Panc1 (cell line): Measurements from ENCODE around the gene SLC37A1. TPM values are rescaled to one million over a fixed set of nuclear protein-coding genes. Genes with fewer than 3 reads are reported as not detected.

Experiments used
- ATAC-seq: fragments of 200-7000 bp; cut with Tn5 transposase; 2 replicates; pipeline ENCODE4 v1.9.1; 2020; ENCODE audit warnings: mild to moderate bottlenecking, moderate library complexity
- BruUV-seq: library from RNA; stranded (reverse); fragments of 400-500 nt; replicated peaks from 2 replicates; lab custom pipeline; 2021; lab: Mats Ljungman, UMichigan
- CTCF ChIA-PET: fragments of 300-600 bp; sonication (Branson Sonifier 250); formaldehyde crosslinking; loops from one replicate; lab custom pipeline; 2022; ENCODE audit warnings: antibody characterized with exemption; lab: Charles Lee
- POLR2A ChIA-PET: fragments of 300-600 bp; sonication (Branson Sonifier 250); formaldehyde crosslinking; loops from one replicate; lab custom pipeline; 2022; ENCODE audit warnings: antibody characterized with exemption; lab: Charles Lee
- DNase-seq: peaks from one replicate; pipeline ENCODE4 v3.0.0-alpha.2; 2010; ENCODE audit warnings: low read depth, low spot score
- H3K27ac ChIP-seq: 2 replicates; pipeline ENCODE4 v1.5.1; 2011; ENCODE audit warnings: mild to moderate bottlenecking, low read length, inconsistent platforms
- H3K27me3 ChIP-seq: fragments of 200-500 bp; sonication (Bioruptor generic); 2 replicates; pipeline ENCODE4 v1.6.0; 2014; ENCODE audit warnings: low read length, inconsistent platforms; ENCODE audit not compliant: control insufficient read depth, insufficient read depth
- H3K36me3 ChIP-seq: fragments of 200-500 bp; sonication (Bioruptor generic); 2 replicates; pipeline ENCODE4 v1.5.1; 2014; ENCODE audit warnings: inconsistent platforms, mild to moderate bottlenecking, low read length, moderate library complexity; ENCODE audit not compliant: control insufficient read depth, insufficient read depth
- H3K4me1 ChIP-seq: 2 replicates; pipeline ENCODE4 v1.5.1; 2011; ENCODE audit warnings: inconsistent platforms, mild to moderate bottlenecking, low read length, moderate library complexity; ENCODE audit not compliant: control insufficient read depth, insufficient read depth
- H3K4me3 ChIP-seq, 2 experiments: 2 replicates each; pipeline ENCODE4 v1.5.1; 2011 to 2012; ENCODE audit warnings: low read depth in 2 of 2, low read length in 2 of 2, mild to moderate bottlenecking in 2 of 2, inconsistent platforms in 1 of 2, moderate library complexity in 1 of 2
- H3K9me3 ChIP-seq: fragments of 200-500 bp; sonication (Bioruptor generic); 2 replicates; pipeline ENCODE4 v1.5.1; 2014; ENCODE audit warnings: low read depth, mild to moderate bottlenecking, inconsistent platforms, low read length, moderate library complexity; ENCODE audit not compliant: control insufficient read depth, insufficient read depth
- CTCF ChIP-seq: fragments of 450-650 bp; IDR thresholded peaks from 2 replicates; pipeline ENCODE4 v1.5.1; 2017; ENCODE audit warnings: mild to moderate bottlenecking
- POLR2AphosphoS5 ChIP-seq: IDR thresholded peaks from 2 replicates; pipeline ENCODE4 v1.6.1; 2012; ENCODE audit warnings: mild to moderate bottlenecking, low read depth, low read length, moderate library complexity
- REST ChIP-seq, 2 experiments: IDR thresholded peaks; 2 replicates each; pipeline ENCODE4 v1.6.1; 2011 to 2012; ENCODE audit warnings: low read depth in 2 of 2, control low read depth in 1 of 2, low read length in 1 of 2, mild to moderate bottlenecking in 1 of 2, moderate library complexity in 1 of 2; ENCODE audit not compliant: insufficient read depth in 1 of 2
- SIN3A ChIP-seq: IDR thresholded peaks from 2 replicates; pipeline ENCODE4 v1.6.1; 2012; ENCODE audit warnings: low read depth, mild to moderate bottlenecking, low read length, moderate library complexity, borderline replicate concordance; ENCODE audit not compliant: insufficient read depth
- in situ Hi-C: cut with HindIII; loops from 2 replicates; pipeline ENCODE4 v1.10.0; 2016; ENCODE audit warnings: low sequenced_read_pairs, low pct_unique_long_range_greater_than_20kb
- intact Hi-C: fragments of 100-400 bp; cut with micrococcal nuclease; formaldehyde crosslinking; loops from one replicate; pipeline ENCODE4 v1.10.0; 2022; ENCODE audit not compliant: unreplicated experiment
- total RNA-seq: library from RNA; stranded (reverse); gene quantifications from one replicate; pipeline ENCODE4 v1.2.1, GENCODE V29; 2021; ENCODE audit not compliant: unreplicated experiment

SLC37A1 gene
- total RNA-seq, 1 experiment from 2014 or later = 7.7 TPM

DNA sequence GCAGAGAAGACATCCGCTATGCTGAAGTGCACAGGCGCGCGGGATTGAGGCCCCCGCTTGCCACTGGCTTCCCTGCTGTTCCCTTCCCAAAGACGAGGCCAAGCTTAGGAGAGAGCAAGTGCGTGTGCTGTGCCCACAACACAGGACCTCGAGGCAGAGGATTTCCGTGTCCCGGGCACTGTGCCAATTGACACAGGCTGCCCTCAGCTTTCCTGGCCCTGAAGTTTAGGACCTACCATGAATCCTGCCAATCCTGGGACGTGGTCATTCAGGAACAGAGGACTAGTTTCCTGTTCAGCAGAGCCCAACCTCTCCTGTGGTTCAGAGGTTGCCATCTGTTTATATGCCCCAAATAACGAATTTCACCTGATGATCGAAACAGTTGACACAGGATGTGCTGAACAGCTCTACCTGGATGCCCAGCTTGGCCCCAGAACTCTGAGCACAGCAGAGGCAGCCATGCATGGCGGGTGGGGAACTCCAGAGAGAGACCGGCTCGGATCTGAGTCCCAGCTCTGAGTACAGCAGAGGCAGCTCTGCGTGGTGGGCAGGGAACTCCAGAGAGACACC lies 22.0 kb downstream of the SLC37A1 start:
- intact Hi-C loops (no loop called here), in situ Hi-C loops (no loop called here)
- ChIA-PET CTCF (no interaction called here), POLR2A (no interaction called here)
- no TSS peak for BruUV-seq
- no peak overlapping the region for H3K27ac ChIP-seq
- H3K4me3 ChIP-seq = no peak overlapping the region
- H3K27me3 ChIP-seq = no peaks in the 10 kb centered on the region
- no peaks in the 10 kb centered on the region for H3K36me3 ChIP-seq
- ATAC-seq (no peak), DNase-seq (no peak)
- no peak for TF ChIP-seq REST (IDR thresholded peaks at IDR 0.05; ENCODE audit: insufficient read depth in 1 of 2, low read depth in 2 of 2, low read length in 1 of 2)
- no peaks in the 10 kb centered on the region for H3K9me3 ChIP-seq
- H3K4me1 ChIP-seq = no peaks in the 10 kb centered on the region

- CTCF ChIA-PET = no interaction called here
- H3K9me3 ChIP-seq = no peaks in the 10 kb centered on the region
- no peaks in the 10 kb centered on the region for H3K36me3 ChIP-seq
- ATAC-seq = no peak
- in situ Hi-C loops = no loop called here
- H3K4me3 ChIP-seq = no peak overlapping the region
- H3K27me3 ChIP-seq = no peaks in the 10 kb centered on the region
- H3K27ac ChIP-seq = no peak overlapping the region
- no peak for DNase-seq
- TF ChIP-seq POLR2AphosphoS5 (no peak), CTCF (no peak), REST (IDR thresholded peaks at IDR 0.05; ENCODE audit: insufficient read depth in 1 of 2, low read depth in 2 of 2, low read length in 1 of 2) (no peak), SIN3A (no peak)
- POLR2A ChIA-PET = no interaction called here
- no TSS peak for BruUV-seq
- intact Hi-C loops = no loop called here
- no peaks in the 10 kb centered on the region for H3K4me1 ChIP-seq
Measured at GRCh38 chr21:42536601-42537000, 22.9 kb downstream of the SLC37A1 start.
